Stimulated activated CD8-positive, alpha-beta memory T cell treated with anti-CD3 and anti-CD28 coated beads, Interleukin-12 subunit alpha, Interleukin-12 subunit beta, amount 100 ng/mL, for 1 hour (primary cell): ENCODE measurements around the gene PDE2A.

Source experiments
- DNase-seq: peaks from one replicate; pipeline ENCODE4 v3.0.0-alpha.2; 2020; ENCODE audit warnings: low read depth

PDE2A gene

DNA sequence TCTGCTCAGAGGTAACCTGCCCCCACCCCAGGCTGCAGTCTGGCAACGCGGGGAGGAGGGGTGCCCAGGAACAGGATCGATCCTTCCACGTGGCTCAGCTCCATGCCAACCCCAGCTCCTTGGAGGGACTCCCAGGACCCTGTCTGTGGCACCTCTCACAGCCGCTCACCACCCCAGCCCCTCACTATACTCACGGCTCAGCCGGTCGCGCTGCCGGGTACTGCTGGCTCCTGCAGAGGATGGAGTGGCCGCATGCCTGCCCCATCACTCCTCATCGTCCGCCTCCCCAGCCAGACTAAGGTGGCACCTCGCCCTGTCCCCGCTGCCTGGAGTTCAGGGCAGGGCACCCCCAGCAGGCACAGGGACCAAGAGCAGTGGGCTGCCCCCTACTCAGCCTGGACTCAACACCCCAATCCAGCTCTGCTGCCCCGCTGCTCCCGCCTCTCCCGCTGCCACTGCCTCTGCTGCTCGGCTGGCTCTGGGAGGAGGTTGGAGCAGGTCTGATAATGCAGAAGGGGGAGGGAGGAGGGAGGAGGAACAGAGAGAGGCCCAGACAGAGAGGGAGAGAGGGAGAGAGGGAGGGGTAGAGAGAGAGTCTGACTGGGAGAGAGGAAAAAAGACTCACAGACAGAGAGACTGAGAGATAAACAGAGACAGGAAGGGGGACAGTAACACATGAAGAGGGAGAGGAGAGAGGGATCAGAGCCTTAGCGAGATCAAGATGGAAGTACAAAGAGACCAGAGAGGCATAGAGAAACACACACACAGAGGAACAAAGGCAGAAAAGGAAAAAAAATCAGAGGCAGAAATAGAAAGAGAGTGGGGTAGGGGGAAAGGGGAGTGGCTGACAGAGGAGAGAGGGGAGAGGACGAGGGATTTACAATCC lies at the start of gene PDE2A:
TSS of gene PDE2A (minus strand) at position 480 of the 886 bp plus-strand sequence. CDS start at position 265, 215 bp downstream.
- no peak for DNase-seq

DNA sequence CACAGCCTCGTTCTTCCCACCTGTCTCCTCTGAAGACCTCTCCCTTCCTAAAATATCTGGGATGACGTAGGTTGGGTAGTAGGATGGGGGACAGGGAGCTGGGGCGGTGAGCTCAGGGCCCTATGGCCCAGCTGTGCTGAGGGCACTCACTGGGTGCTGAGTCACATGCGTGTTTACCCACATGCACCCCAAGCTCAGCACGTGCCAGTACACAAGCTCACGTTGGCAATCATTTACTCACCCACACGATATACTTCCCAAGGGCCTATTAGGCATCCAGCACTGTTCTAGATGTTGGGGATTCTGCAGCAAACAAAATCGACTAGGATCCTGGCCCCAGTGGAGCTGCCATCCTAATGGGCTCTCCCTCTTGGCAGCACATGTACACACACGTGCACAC lies 49.3 kb upstream of the PDE2A start:
- no peak for DNase-seq

DNA sequence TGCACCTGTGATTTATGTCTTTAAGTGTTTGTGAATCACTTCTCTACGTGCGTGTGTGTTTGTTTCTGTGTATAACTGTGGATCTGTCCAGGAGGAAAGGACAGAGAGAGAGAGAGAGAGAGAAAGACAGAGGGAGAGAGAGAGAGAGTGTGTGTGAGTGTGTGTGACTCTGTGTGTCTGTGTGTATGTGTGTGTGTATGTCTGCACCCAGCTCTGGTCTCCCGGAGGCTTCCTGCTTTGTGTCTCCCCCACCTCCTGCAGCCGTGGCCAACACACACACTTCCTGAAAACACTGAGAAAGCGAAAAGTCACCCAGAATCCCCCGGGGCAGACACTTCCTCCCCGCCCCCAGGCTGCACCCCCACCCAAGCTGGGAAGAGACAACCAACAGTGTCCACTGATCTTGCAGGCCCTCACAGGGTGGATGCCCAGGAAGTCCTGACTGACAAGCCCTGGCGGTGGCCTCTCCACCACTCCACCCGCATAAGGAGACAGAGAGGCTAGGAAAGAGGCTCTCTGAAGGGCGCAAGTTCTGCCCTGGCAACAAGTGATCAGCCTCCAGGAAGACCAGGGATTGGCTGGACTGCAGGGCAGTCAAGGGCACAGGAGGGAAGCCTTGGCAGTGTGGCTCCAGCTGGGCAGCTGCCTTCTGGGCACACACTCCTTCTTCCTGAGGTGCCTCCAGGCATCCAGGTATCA lies 48.0 kb upstream of the PDE2A start:
- peak; percentile 70 for DNase-seq

DNA sequence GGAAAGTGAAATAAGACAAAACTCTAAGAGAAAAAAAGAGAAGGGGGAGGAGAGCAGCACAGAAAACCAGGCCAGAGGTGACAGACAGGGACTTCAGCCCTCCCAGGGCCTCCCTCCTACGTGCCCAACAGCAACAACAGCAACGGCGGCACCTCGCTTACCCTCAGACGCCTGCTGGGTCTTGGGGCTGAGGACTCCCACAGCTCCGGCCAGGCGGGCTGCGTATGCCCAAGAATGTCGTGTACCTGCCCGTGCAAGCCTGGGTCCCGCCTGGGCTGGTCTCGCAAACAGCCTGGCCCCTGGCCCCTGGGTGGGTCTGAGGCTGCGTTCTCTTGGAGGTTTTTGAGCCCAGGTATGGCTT lies 47.4 kb upstream of the PDE2A start:
- DNase-seq: peak; percentile 25

DNA sequence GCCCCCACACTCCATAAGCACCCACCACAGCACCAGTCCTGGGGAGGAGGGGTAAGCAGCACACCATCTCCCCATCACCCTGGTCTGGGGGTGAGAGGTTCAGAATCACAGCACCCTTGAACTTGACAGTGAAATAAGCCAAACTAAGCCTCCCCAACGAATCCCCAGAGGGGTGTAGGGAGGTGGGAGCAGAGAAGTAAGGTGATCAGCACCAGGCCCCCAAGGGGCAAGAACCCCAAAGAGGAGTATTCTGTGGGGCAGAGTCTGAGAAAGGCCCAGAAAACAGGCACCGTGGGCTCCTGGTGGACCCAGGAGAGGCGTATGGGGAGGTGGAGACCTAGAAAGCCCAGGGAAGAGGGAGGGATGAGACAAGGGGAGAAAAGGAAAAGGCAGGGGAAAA lies 47.1 kb upstream of the PDE2A start:
- DNase-seq: no peak

DNA sequence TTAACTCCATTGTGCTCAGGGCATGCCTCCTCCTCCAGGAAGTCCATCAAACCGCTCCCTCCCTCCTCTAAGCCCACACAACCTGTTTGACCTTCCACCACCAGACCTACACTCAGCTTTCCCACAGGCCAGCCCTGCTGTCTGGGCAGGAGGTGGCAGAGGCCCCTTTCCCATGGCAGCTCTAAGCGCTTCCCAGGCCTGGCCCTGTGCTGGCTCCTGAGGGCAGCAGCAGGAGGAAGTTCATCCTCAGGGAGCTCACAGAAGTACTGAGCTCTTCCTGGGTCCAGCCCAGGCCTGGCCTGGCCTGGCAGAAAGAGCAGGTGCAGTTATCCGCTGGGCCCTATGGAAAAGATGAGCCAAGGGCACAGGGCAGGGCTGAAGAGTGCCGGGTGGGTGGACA lies 46.6 kb upstream of the PDE2A start:
- DNase-seq: no peak

DNA sequence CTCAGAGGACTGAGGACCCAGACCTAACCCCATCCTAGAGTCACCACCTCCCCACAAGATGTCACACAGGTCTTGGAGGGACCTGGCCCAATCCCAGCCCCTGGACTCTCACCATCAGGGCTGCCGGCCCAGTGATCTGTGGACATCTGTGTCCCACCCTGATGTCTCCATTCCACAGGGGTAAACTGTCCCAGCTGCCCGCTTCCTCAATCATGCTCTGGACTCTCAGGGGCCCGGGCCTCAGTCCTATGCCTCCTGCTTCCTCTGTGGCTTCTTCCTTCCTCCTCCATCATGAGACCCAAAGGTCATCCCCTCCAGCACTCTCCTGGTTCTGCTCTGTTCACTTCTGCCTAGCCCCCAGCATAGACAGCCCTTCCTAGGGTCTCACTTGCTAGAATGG lies 45.8 kb upstream of the PDE2A start:
- DNase-seq: no peak

DNA sequence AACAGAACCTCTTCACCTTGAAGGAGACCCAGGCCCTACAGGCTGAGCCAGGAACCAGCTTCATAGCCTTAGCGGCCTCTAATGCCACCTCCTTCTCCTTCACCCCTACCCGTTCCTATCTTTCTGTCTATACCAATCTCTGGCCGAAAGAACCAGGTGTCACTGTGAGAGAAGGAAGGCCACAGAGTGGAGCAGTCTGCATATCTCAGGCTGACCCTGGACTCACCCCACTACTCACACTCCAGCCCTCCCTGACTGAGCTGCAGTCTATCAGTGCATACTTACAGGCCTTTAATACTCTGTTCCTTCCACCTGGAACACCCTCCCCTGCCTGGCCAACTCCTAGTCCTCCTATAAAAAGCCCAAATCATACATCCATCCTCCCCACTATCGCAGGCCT lies 45.3 kb upstream of the PDE2A start:
- no peak for DNase-seq

DNA sequence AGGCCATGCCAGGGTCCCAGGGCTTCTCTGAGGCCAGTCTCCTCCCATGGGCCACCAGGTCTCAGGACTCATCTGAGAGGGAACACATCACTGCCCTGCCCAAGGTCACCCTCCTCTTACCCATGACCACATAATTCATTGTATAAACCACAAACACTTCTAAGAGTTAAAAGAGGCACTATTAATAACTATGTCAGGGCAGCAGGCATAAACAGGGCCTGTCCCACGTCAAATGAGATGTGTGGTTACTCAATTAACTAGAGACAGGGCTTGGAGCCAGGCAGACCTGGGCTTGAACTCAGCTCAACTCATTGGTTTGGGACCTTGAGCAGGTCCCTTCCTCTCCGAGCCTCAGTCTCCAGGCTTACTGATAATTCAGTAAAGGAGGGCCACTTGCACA lies 44.9 kb upstream of the PDE2A start:
- no peak for DNase-seq

DNA sequence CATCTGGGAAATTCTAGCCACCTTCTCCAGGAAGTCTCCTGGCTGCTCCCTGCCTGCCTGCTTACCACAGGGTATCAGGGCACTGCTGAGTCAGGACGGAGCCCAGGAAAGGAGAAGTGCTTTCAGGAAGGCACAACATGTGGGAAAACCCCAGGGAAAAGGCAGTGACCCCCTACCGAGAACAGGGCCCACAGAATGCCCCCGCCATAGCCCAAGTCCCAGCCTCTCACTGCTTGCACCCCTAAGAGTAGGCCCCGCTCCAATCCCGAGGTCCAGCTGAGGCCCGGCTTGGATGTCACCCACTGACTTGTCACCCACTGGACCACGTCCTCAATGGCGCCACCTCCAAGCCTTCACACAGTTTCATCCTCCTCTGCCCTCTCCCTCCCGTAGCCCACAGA lies 43.9 kb upstream of the PDE2A start:
- DNase-seq: no peak

DNA sequence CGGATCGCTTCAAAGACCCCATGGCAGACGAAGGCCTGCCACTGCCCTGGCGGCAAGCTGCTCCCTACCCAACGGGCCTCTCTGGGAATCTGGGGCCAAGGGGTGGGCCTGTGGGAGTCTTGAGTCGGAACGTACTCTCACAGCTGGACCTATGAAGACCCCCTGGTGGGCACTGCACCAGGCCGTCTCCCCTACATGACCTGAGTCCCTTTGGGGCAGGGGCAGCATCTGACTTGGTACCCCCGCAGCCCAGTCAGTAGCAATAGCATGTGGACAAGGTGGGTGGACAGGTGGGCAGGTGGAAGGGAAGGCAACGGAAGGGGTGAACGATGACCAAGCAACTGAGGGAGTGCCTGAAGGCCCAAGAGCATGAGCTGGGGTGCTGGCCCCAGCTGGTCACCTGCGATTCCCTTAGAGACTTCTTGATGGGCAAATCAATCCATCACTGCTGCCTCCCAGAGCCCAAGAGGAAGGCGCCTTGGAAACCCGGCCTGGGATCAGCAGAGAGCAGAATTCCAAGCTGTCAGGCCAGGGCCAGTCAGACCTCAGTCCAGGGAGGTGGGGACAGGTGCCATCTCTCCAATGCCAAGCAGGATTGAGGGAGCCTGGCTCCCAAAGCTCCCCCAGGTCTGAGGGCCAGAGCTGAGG lies 42.7 kb upstream of the PDE2A start:
- DNase-seq: no peak

DNA sequence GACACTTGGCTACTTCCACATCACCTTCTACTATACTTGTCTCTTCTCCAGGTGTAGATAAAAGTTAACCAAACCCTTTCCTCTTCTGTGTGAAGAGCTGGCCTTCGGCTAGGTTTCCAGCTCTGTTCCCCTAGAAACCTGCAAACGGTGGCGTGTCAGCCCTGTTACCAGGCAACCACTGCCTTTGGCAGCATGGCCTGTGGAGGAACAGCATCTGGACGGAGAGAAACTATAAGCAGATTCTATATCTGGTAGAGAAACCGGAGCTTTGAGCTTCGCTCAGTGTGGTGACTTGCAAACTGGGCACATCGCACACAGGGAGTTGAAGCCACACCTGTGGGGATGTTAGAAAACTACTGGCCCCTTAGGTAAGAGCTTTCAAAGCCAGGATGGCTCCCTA lies 42.1 kb upstream of the PDE2A start:
- no peak for DNase-seq

DNA sequence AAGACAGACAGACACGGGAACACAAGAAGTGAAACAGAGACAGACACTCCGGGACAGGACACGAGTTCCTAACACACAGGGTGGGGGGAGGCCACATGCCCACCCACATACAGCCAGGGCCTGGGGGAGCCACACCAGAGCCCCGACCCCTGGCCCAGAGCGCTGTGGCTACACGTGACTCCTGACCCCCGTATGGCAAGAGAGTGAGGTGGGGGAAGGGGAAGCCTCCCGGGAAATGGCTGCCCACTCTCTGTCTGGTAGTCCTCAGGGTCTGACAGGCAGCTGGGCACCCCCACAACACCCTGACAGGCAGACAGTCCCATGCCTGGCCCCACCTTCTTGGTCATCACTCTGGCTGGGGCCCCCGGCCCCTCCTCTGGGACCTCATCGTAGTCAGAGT lies 38.6 kb upstream of the PDE2A start:
- DNase-seq: no peak

DNA sequence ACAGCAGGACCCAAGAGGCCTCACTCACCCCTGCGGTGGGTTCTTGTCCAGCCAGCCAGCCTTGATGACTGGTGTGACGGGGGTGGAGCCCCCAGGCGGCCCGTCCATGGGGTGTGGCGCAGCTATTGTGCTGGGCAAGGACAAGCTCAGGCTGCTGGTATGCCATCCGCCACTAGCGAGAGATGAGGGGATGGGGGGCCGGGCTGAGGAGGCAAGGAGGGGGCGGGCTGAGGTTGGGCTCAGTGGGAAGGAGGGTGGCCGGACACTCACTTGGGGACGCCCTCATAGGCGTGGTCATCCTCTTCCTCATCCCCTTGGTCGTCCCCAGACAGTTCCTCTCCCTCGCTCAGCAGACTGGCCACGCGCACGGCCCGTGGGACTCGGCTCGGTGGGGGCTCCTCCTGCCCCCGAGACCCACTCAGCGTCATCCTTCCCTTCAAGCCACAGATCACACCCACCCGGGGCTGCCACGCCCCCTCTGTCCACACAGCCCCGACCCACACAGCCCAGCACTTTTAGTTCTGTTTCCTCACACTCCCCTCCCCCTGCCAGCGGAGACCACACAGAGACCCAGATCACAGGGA lies 38.0 kb upstream of the PDE2A start:
- DNase-seq: no peak

DNA sequence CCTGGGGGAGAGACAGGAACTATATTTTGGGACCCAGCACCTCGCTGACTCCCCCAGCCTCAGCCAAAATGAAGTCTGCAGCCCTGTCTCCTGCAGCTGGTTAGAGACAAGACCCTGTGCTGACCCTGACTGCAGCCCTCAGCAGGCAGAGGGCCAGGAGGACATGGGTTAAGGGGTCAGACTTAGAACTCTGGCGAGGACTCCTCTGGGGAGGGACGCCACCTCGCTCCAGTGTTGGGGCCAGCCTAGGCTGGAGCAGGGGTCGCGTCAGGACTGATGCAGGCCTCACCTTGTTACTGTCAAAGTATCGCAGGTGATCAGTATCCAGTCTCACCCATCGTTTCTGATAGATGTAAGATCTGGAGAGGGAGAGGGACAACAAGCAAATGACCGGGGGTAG lies 36.9 kb upstream of the PDE2A start:
- DNase-seq: no peak

DNA sequence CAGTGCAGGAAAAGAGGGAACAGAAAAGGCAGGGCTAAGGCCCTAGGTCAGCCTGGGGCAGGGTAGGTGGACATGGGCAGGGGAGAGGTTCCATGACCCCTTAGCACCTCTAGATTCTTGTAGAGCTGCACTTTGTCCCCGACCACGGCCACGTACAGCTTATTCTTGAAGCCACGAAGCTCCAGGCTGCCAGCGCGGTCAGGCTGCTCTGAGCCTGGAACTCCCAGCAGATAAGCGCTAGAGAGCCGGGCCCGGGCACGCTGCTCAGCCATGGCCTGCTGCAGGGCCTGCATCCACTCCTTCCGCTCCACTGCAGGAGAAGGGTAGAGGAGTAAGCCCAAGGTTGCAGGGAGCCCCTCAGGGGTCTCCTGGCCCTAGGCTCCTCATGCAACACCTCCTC lies 36.1 kb upstream of the PDE2A start:
- DNase-seq: no peak

DNA sequence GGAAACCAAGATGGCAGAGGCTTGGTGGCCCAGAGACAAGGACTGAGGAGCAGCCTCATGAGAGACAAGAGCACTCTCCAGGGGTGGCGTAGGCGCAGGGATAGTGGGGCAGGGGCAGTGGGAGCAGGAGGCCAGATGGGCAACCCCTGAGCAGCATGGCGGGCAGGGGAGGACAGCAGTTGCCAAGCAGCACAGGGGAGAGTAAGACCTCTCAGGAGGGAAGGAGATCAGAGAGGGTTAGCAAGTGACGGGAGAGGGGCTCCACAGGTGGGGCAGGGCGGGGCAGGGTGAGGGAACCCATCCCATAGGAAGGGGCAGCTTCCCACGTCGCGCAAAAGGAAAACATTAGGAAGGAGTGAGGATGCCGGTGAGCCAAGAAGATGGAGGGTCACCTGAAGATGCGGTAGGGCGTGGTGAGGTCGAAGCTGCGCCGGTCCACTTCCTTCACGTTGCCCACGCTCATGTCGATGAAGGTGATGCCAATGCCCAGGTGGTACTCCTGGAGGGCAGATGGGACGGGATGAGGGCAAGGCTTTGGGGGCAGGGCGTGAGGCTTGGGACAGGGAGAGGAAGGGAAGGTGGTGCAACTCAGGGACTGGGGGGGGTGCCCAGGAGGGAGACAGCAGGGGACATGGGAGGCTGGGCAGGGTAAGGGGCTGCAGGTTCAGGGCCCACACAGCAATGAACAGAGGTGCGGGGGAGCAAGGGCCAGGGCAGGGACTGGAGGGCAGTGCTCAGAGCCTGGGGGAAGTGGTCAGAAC lies 35.4 kb upstream of the PDE2A start:
- DNase-seq: no peak

DNA sequence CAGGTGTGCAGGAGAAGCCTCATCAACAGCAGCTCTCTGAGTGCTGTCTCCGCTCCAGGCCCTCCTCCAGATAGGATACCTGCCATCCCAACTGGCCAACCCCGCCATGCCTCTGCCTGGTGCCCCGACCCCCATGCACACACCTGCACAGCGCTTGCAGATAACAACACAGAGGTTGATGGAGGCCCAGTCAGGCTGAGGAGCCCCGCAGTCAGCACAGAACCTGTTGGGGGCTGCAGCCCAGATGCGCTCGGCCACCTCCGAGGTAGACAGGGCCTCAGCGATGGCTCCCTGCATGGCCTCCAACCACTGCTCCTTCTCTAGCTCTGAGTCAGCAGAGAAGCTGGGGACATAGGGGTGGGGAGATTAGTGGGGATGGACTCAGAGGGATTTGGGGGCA lies 32.8 kb upstream of the PDE2A start:
- DNase-seq: no peak

DNA sequence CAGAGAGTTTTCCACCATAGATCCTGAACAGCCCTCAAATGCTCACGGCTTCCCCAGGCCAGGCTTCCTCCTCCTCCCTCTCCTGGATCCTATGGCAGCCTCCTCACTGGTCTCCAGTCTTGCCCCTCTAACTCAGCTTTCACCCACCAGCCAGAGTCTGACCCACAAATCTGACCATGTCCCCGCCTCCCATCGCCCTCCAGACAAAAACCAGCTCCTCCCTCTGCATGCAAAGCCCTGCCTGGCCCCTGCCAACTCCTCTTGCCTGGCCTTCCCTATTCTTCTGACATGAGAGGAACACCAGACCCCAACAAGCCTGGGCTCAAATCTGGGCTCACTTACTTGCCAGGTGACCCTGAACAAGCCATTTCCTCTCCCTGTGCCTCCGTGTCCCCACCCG lies 32.4 kb upstream of the PDE2A start:
- no peak for DNase-seq

DNA sequence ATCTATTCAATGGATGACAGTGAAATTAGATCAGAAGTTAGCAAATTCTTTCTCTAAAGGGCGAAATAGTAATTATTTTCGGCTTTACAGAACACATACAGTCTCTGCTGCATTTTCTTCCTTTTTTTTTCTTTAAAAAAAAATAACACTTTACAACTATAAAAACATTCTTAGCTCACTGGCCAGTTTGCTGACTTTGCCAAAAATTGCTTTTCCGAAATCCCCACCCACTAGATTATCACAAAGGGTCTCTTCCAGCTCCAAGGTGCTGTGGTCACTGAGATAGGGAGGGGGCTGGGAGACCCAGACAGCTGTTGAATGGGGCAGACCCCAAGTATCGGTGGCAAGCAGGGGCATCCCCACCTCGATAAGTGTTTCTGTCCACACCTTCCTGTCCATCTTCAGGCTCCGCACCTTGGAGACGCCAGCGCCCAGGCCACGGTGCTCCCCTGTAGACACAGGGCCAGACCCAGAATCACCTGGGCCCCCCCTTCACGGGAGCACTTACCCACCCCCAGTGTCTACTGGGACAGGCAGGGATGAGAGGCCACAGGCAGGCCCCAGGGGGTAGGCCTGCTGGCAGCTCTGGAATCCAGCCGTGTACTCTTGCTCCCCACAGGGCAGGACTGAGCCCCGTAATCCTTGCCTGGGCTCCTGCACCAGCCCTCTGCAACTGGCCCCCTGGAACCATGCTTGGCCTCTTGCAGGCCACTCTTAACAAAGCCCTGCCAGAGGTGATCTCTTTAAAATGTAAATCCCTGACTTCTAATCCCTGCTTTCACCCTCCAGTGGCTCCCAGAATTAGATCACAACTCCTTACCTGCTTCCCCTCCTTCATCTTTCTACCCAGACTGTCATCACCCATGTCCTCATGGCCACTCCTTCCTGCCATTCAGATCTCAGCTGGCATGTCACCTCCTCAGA lies 31.5 kb upstream of the PDE2A start:
- no peak for DNase-seq

DNA sequence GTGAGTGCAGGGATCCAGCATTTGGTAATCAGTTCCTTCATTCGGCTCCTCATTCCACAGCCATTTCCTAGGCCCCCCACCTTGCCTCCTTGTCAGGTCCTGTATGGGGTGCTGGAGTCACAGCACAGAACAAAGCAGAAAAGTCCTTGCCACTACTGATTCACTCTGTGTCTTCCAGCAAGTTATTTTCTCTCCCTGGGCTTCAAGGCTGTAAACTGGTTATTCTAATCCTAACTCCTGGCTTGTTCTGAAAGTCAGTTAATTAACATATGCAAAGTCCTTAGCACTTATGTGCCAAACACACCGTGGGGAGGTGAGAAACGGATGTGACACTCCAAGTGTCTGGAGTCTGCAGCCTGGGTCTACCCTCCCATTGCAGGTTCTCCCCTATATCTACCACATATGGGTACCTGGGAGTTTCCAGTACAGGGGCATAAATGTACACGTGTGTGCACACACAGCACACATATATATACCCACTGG lies 30.6 kb upstream of the PDE2A start:
- no peak for DNase-seq
